ENCODE results near the gene C5orf15.

C5orf15 gene

GRCh38 chr5:133921069-133921468 lies 47.4 kb downstream of the C5orf15 start:
- DNase-seq (ENCODE audit: low spot score) = no peak

- DNase-seq (ENCODE audit: low spot score) = no peak
These were observed 49.0 kb downstream of the C5orf15 start for GRCh38 chr5:133919148-133920136.

GRCh38 chr5:133918731-133919130 lies 49.7 kb downstream of the C5orf15 start:
- no peak for DNase-seq (ENCODE audit: low spot score)

GRCh38 chr5:133918316-133918715 lies 50.1 kb downstream of the C5orf15 start:
- no peak for DNase-seq (ENCODE audit: low spot score)

GRCh38 chr5:133917785-133918184 lies 50.6 kb downstream of the C5orf15 start:
- DNase-seq (ENCODE audit: low spot score) = no peak

GRCh38 chr5:133916914-133917313 lies 51.5 kb downstream of the C5orf15 start:
- DNase-seq (ENCODE audit: low spot score) = no peak

- DNase-seq (ENCODE audit: low spot score) = no peak
These were observed 51.9 kb downstream of the C5orf15 start for GRCh38 chr5:133916479-133916878.

GRCh38 chr5:133914434-133914833 lies 54.0 kb downstream of the C5orf15 start:
- DNase-seq (ENCODE audit: low spot score) = no peak

- DNase-seq (ENCODE audit: low spot score) = no peak
These were observed 54.8 kb downstream of the C5orf15 start for GRCh38 chr5:133913413-133914155.

GRCh38 chr5:133912951-133913350 lies 55.5 kb downstream of the C5orf15 start:
- no peak for DNase-seq (ENCODE audit: low spot score)

- no peak for DNase-seq (ENCODE audit: low spot score)
These were observed 57.9 kb downstream of the C5orf15 start for GRCh38 chr5:133910571-133910970.

GRCh38 chr5:133909603-133910002 lies 58.8 kb downstream of the C5orf15 start:
- DNase-seq (ENCODE audit: low spot score) = no peak

GRCh38 chr5:133907075-133907474 lies 61.4 kb downstream of the C5orf15 start:
- peak; percentile 37 for DNase-seq (ENCODE audit: low spot score)

- DNase-seq (ENCODE audit: low spot score) = no peak
These were observed 62.1 kb downstream of the C5orf15 start for GRCh38 chr5:133906303-133906702.
